Activated B cell treated with CpG ODN at 0.5 μM for 24 hours (primary cell): ENCODE measurements around the gene KHDC4. TPM values are rescaled to one million over a fixed set of nuclear protein-coding genes. Genes with fewer than 3 reads are reported as not detected.
A peak's percentile ranks its signal among the peaks of the same experiment; 100 is the strongest.

Source experiments
- ATAC-seq: fragments of 200-7000 bp; cut with Tn5 transposase; one replicate; pipeline ENCODE4 v1.10.0; 2021; ENCODE audit warnings: low read depth, mild to moderate bottlenecking, moderate library complexity
- CTCF ChIA-PET: fragments of 350-600 bp; sonication (Branson Sonifier 250); formaldehyde crosslinking; loops from one replicate; lab custom pipeline; 2021; ENCODE audit warnings: antibody characterized with exemption; lab: Charles Lee
- POLR2A ChIA-PET: fragments of 350-600 bp; sonication (Branson Sonifier 250); formaldehyde crosslinking; loops from one replicate; lab custom pipeline; 2021; ENCODE audit warnings: antibody characterized with exemption; lab: Charles Lee
- DNase-seq: peaks from one replicate; pipeline ENCODE4 v3.0.0; 2022
- H3K27ac Mint-ChIP-seq: one replicate; pipeline ENCODE4 v1.8.0; 2020; ENCODE audit warnings: mixed read lengths
- H3K27me3 Mint-ChIP-seq: one replicate; pipeline ENCODE4 v1.8.0; 2021; ENCODE audit warnings: mixed read lengths
- H3K36me3 Mint-ChIP-seq: one replicate; pipeline ENCODE4 v1.8.0; 2021; ENCODE audit warnings: low read depth, mixed read lengths
- H3K4me1 Mint-ChIP-seq: one replicate; pipeline ENCODE4 v1.8.0; 2021; ENCODE audit warnings: mixed read lengths
- H3K4me3 Mint-ChIP-seq: one replicate; pipeline ENCODE4 v1.8.0; 2020; ENCODE audit warnings: mild to moderate bottlenecking, mixed read lengths
- H3K9me3 Mint-ChIP-seq: one replicate; pipeline ENCODE4 v1.8.0; 2020; ENCODE audit warnings: mixed read lengths
- intact Hi-C: fragments of 100-400 bp; cut with micrococcal nuclease; formaldehyde crosslinking; loops from one replicate; pipeline ENCODE4 v1.15.1; 2024
- total RNA-seq: library from RNA; stranded (reverse); gene quantifications from 2 replicates; pipeline ENCODE4 v1.2.3, GENCODE V29; 2022
- TF ChIP-seq, protein P1 (sequence below): fragments of 200-600 bp; IDR thresholded peaks from one replicate; pipeline ENCODE4 v1.8.0; 2022; ENCODE audit warnings: antibody characterized with exemption, mild to moderate bottlenecking

Gene KHDC4
- total RNA-seq, 1 donor from 2014 or later, result 105 TPM

DNA sequence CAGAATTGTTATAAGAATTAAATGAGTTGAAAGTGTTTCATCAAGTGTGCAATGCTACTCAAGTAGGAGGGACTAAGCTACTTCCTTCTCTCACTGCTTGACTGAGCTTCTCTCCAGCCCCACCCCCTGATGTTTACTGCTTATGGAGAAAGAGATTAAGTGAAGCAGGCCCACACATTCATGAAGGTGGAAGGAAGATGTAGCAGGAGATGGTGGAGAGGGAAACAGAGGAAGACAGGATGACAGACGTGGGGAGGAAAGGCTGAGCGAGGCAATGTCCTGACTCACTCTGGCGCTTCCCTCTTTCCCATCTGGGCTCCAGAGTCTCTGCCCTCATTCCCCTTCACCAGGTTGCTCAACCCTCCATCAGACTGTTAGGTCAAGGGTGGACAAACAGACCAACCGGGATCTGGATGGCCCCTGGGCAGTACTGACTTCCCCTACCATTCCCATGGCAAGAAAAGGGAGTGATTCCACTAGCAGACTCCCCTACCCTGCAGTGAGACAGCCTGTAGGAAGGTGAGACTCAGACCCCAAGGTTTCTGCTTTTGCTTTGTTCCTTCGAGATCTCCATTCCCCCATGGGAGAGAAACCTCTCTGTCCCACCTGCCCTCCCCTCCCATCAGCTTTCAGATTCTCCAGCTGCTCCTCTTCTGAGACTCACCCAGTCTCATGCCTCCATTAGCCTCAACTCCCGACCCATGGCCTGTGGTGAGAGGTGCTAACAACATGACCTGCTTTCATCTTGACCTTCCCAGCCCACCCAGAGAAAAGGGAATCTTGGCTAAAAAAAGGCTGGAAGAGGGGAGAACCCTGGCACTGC, 47.3 kb upstream of the KHDC4 start:
- Mint-ChIP-seq H3K36me3 (peaks cover 16% of the 10 kb centered on the region), H3K4me1 (peaks cover 71% of the 10 kb centered on the region), H3K27ac (peak overlapping the region; percentile 90), H3K4me3 (peak overlapping the region; percentile 97), H3K27me3 (no peaks in the 10 kb centered on the region), H3K9me3 (no peaks in the 10 kb centered on the region)
- CTCF ChIA-PET, result interaction anchor here (0.7 to 9.8 kb wide), 4 partner anchors 8 to 40 kb away, joined by 3 to 146 read pairs (median 4); partner anchors contain the start of gene RXFP4
- TF ChIP-seq, protein P1, sequence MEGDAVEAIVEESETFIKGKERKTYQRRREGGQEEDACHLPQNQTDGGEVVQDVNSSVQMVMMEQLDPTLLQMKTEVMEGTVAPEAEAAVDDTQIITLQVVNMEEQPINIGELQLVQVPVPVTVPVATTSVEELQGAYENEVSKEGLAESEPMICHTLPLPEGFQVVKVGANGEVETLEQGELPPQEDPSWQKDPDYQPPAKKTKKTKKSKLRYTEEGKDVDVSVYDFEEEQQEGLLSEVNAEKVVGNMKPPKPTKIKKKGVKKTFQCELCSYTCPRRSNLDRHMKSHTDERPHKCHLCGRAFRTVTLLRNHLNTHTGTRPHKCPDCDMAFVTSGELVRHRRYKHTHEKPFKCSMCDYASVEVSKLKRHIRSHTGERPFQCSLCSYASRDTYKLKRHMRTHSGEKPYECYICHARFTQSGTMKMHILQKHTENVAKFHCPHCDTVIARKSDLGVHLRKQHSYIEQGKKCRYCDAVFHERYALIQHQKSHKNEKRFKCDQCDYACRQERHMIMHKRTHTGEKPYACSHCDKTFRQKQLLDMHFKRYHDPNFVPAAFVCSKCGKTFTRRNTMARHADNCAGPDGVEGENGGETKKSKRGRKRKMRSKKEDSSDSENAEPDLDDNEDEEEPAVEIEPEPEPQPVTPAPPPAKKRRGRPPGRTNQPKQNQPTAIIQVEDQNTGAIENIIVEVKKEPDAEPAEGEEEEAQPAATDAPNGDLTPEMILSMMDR, result no peak
- peak; percentile 56 for ATAC-seq
- DNase-seq, result no peak
- intact Hi-C loops, result loop anchor here (2.0 kb wide), 1 partner anchor 15 kb away; no protein-coding TSS in a partner anchor
- POLR2A ChIA-PET, result interaction anchor here (0.5 to 14.6 kb wide), 10 partner anchors 13 to 122 kb away, joined by 3 to 403 read pairs (median 6); partner anchors contain the start of genes KHDC4 and RXFP4

DNA sequence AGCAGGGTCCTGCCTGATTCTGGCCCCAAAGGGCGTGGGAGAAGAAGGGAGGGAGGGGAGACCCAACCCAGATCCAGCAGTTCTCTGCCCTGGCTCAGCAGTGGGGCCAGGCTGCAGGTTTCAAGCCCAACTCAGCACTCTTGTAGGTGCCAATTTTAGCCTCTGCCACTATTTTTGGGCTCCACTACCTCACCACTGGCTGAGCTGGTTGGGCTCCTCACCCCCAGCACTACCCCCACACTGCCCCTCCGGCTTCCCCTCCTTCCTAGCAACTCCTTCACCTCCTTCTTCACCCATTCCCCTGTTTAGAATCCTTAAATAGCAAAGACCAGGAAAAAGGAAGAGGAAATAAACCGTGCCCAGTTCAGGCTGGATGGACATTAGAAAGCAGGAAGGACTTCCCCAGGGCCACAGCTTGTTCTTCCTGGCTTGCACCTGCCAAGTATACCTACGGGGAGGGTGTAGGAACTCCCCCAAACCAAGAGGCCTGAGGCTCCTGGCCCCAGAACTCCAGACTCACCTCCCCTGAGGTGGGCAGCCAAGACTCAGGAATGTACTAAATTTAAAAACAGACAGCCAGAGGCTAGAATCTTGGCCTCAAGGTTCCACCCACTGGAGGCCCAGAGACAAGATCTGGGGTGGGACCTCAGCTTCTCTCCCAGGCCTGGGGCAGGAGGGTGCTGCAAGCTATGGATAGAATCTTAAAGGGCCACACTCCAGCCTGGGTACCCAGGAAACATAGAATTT, 45.6 kb upstream of the KHDC4 start:
- intact Hi-C loops, result loop anchor here (1.0 to 5.0 kb wide), 4 partner anchors 33 to 123 kb away; partner anchors contain the start of genes GON4L, LAMTOR2, RIT1 and UBQLN4
- POLR2A ChIA-PET, result interaction anchor here (1.0 to 14.6 kb wide), 7 partner anchors 9 to 45 kb away, joined by 3 to 403 read pairs (median 85); partner anchors contain the start of genes KHDC4 and RXFP4
- peak; percentile 9 for ATAC-seq

DNA sequence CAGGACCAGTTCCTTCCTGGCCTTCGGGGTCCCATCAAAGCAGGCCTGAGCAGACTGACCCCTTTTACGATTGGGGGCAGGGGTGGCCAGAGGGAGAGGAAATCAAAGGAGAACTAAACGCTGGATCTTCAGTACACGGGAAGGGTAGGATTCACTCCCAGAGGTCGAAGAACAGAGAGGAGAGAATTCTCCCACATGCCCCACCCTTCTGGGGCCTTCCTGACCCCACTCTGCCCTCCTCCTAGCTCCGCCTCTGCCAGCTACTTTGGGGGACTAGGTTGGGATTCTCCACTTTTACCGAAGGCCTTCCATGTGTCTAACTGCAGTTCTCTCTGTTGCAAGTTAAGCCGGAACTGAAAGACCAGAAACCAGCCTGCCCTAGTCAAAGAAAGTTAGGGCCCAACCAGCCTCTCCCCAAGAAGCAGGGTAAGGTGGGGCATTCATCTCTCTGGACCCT, 44.8 kb upstream of the KHDC4 start:
- no peak for ATAC-seq

More for the DNA sequence above, 45.6 kb upstream of the KHDC4 start:
- peak overlapping the region; percentile 97 for H3K4me3 Mint-ChIP-seq
- DNase-seq, result no peak
- CTCF ChIA-PET, result interaction anchor here (1.6 to 9.8 kb wide), 3 partner anchors 11 to 46 kb away, joined by 3 to 146 read pairs (median 5); partner anchors contain the start of gene RXFP4
- no peaks in the 10 kb centered on the region for H3K27me3 Mint-ChIP-seq
- H3K4me1 Mint-ChIP-seq, result peaks cover 86% of the 10 kb centered on the region
- no peaks in the 10 kb centered on the region for H3K9me3 Mint-ChIP-seq
- TF ChIP-seq, protein P1, result no peak
- H3K36me3 Mint-ChIP-seq, result peaks cover 27% of the 10 kb centered on the region
- H3K27ac Mint-ChIP-seq, result peak overlapping the region; percentile 90

DNA sequence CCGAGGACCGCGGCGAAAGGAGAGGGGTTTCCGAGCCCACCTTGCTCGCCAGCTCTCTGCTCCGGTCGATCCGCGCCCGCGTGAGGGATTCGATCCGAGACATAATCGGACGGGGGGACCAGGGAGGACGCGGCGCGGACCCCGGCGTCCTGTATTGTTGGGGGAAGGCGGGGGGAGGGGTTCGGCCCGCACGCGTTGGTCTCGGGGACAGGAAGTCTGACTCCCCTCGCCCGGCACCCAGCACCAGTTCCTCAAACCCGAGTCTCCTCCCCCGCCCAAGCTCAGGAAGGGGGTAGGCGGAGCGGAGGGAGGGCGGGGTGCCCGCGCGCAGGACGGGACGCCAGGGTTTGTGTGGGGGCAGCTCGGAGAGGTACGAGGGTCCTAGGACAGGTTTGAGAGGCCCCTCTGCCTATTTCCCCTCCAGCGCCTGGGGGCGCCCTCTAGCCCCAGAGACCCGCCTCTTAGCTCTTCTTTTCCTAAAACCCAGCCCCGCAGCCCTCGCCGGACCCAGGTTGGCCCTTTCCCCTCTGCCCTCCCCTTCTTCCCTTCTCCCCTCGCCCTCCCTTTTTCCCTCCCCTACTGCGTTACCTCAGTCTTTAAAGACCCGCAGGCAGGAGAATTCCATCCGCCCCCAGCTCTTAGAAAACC, 44.2 kb upstream of the KHDC4 start, which contains the start of gene ARHGEF2:
TSS of gene ARHGEF2 (minus strand) at position 223 of the 648 bp plus-strand sequence. CDS start at position 103, 120 bp downstream.
- peak within 1 kb of the TSS; percentile 90 for H3K27ac Mint-ChIP-seq
- ChIA-PET POLR2A (interaction anchor here (0.5 to 14.6 kb wide), 20 partner anchors 9 to 750 kb away, joined by 3 to 403 read pairs (median 5); partner anchors contain the start of genes GON4L, ISG20L2, KHDC4 and METTL25B), CTCF (interaction anchor here (0.5 to 9.8 kb wide), 8 partner anchors 8 to 378 kb away, joined by 3 to 146 read pairs (median 4); partner anchors contain the start of gene RXFP4)
- ATAC-seq, result peak; percentile 75
- peaks cover 38% of the 10 kb centered on the region for H3K36me3 Mint-ChIP-seq
- no peaks in the 10 kb centered on the region for H3K9me3 Mint-ChIP-seq
- intact Hi-C loops, result loop anchor here (1.0 to 5.0 kb wide), 6 partner anchors 8 to 122 kb away; partner anchors contain the start of genes GON4L, KHDC4, LAMTOR2 and RIT1
- peaks cover 85% of the 10 kb centered on the region for H3K4me1 Mint-ChIP-seq
- H3K4me3 Mint-ChIP-seq, result peak within 1 kb of the TSS; percentile 97
- peak; percentile 80 for DNase-seq
- TF ChIP-seq, protein P1, result no peak
- no peaks in the 10 kb centered on the region for H3K27me3 Mint-ChIP-seq

More for the DNA sequence above, 44.8 kb upstream of the KHDC4 start:
- peak overlapping the region; percentile 97 for H3K4me3 Mint-ChIP-seq
- ChIA-PET POLR2A (interaction anchor here (0.5 to 14.6 kb wide), 17 partner anchors 8 to 750 kb away, joined by 3 to 403 read pairs (median 6); partner anchors contain the start of genes GON4L, ISG20L2, KHDC4 and METTL25B), CTCF (interaction anchor here (1.0 to 9.8 kb wide), 7 partner anchors 8 to 45 kb away, joined by 3 to 146 read pairs (median 5); partner anchors contain the start of gene RXFP4)
- peaks cover 34% of the 10 kb centered on the region for H3K36me3 Mint-ChIP-seq
- H3K9me3 Mint-ChIP-seq, result no peaks in the 10 kb centered on the region
- TF ChIP-seq, protein P1, result no peak
- intact Hi-C loops, result loop anchor here (1.0 to 5.0 kb wide), 7 partner anchors 9 to 122 kb away; partner anchors contain the start of genes GON4L, KHDC4, LAMTOR2 and RIT1
- no peaks in the 10 kb centered on the region for H3K27me3 Mint-ChIP-seq
- H3K4me1 Mint-ChIP-seq, result peaks cover 86% of the 10 kb centered on the region
- peak overlapping the region; percentile 90 for H3K27ac Mint-ChIP-seq
- DNase-seq, result no peak
